ENCODE measurements around the gene ROBO1. TPM values are rescaled to one million over a fixed set of nuclear protein-coding genes. Genes with fewer than 3 reads are reported as not detected.

ROBO1 gene
- total RNA-seq, 1 donor from 2014 or later: 250 TPM

DNA sequence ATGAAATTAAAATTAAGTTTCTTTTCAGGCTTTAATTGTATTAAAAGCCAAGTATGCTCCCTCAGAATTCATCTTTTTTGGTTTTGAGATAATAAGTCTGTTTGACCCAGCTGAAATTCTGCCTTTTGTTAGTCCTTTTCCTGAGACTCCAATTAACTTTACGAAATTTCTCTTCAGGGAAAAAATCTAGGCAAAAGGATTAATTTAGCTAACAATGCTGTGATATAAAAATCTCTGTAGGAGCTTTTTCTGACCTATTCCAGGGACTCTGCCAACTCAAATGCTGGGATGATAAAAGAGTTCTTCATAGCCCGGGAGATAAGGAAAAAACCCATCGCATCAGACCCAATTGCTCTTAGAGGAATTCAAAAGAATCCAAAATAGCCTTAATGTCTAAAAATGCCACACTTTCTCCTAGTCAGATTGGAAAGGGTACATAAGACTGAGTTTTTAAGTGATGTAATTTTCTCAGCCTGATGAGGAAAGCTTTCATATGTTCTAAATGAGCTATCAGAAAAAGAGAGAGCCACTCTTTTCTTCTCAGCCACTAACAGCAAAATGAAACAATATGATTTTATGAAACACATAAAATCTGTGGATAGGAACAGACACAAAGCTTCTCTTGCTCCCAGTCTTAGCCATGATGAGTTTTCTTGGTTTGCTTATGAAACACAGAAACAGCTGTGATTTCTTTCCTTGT lies 405.1 kb downstream of the ROBO1 start:
- Mint-ChIP-seq H3K36me3 (ENCODE audit: low read depth, unreplicated experiment) (no peaks in the 10 kb centered on the region), H3K4me1 (ENCODE audit: unreplicated experiment) (no peaks in the 10 kb centered on the region), H3K27me3 (ENCODE audit: unreplicated experiment) (peaks cover 1% of the 10 kb centered on the region)

DNA sequence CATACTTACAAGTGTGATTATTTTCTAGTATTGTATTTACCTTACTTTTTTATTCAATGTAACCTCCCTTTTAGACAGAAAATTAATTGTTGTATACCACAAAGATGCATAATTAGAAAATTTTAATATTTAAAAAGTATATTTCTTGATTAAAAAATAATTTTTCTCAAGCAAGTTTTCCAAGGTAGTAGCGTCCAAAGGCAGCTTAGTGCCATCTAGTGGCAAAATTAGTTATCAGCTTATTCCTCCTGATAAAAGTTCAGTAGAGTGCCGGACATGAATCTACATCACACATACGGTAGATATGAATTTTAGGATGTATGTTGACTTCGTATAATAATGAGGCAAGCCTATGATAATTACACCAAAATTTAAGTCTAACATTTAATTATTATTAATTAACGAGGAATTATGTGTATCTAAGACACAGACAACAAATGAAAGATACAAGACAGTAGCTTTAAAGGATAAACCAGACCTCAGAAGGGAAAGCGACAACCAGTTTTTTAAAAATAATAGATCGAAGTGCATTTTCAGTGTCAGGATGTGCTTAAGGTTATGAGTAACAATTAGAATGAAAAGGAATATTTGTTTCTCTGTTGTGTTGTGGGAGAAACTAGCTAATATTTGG lies 405.9 kb downstream of the ROBO1 start:
- TF ChIP-seq, protein P1, sequence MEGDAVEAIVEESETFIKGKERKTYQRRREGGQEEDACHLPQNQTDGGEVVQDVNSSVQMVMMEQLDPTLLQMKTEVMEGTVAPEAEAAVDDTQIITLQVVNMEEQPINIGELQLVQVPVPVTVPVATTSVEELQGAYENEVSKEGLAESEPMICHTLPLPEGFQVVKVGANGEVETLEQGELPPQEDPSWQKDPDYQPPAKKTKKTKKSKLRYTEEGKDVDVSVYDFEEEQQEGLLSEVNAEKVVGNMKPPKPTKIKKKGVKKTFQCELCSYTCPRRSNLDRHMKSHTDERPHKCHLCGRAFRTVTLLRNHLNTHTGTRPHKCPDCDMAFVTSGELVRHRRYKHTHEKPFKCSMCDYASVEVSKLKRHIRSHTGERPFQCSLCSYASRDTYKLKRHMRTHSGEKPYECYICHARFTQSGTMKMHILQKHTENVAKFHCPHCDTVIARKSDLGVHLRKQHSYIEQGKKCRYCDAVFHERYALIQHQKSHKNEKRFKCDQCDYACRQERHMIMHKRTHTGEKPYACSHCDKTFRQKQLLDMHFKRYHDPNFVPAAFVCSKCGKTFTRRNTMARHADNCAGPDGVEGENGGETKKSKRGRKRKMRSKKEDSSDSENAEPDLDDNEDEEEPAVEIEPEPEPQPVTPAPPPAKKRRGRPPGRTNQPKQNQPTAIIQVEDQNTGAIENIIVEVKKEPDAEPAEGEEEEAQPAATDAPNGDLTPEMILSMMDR (IDR thresholded peaks at IDR 0.05; ENCODE audit: unreplicated experiment): peak; percentile 80
- DNase-seq (ENCODE audit: low spot score): no peak
- Mint-ChIP-seq H3K36me3 (ENCODE audit: low read depth, unreplicated experiment) (no peaks in the 10 kb centered on the region), H3K4me1 (ENCODE audit: unreplicated experiment) (no peaks in the 10 kb centered on the region), H3K4me3 (ENCODE audit: unreplicated experiment) (no peak overlapping the region), H3K9me3 (ENCODE audit: unreplicated experiment) (no peaks in the 10 kb centered on the region), H3K27me3 (ENCODE audit: unreplicated experiment) (peaks cover 1% of the 10 kb centered on the region), H3K27ac (ENCODE audit: unreplicated experiment) (no peak overlapping the region)

More for the DNA sequence above, 405.1 kb downstream of the ROBO1 start:
- H3K27ac Mint-ChIP-seq (ENCODE audit: unreplicated experiment): no peak overlapping the region
- no peak for DNase-seq (ENCODE audit: low spot score)
- no peak overlapping the region for H3K4me3 Mint-ChIP-seq (ENCODE audit: unreplicated experiment)
- no peaks in the 10 kb centered on the region for H3K9me3 Mint-ChIP-seq (ENCODE audit: unreplicated experiment)
- TF ChIP-seq, protein P1 (IDR thresholded peaks at IDR 0.05; ENCODE audit: unreplicated experiment): no peak

DNA sequence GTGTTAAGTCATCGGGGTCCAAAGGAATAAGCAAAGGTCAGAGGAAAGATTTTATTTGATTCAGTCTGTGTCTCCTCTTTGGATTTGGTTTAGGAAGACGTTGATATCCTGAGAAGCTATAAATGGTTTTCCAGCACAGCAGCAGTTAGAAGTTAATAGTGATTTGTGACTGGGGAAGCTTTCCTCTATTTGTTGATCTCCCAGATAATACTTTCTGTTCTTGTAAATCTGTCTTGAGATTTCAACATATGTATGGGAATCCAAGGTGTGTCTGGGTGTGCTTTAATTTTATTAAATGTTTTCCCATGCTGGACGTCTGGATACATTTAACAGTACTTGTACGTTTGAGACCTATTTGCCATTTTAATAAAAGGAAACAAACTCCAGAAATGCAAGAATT lies 409.5 kb downstream of the ROBO1 start:
- H3K27ac Mint-ChIP-seq (ENCODE audit: unreplicated experiment): no peak overlapping the region
- H3K27me3 Mint-ChIP-seq (ENCODE audit: unreplicated experiment): peaks cover 1% of the 10 kb centered on the region
- TF ChIP-seq, protein P1 (IDR thresholded peaks at IDR 0.05; ENCODE audit: unreplicated experiment): no peak
- no peak for DNase-seq (ENCODE audit: low spot score)
- no peaks in the 10 kb centered on the region for H3K9me3 Mint-ChIP-seq (ENCODE audit: unreplicated experiment)
- H3K4me1 Mint-ChIP-seq (ENCODE audit: unreplicated experiment): no peaks in the 10 kb centered on the region
- H3K4me3 Mint-ChIP-seq (ENCODE audit: unreplicated experiment): no peak overlapping the region
- no peaks in the 10 kb centered on the region for H3K36me3 Mint-ChIP-seq (ENCODE audit: low read depth, unreplicated experiment)

DNA sequence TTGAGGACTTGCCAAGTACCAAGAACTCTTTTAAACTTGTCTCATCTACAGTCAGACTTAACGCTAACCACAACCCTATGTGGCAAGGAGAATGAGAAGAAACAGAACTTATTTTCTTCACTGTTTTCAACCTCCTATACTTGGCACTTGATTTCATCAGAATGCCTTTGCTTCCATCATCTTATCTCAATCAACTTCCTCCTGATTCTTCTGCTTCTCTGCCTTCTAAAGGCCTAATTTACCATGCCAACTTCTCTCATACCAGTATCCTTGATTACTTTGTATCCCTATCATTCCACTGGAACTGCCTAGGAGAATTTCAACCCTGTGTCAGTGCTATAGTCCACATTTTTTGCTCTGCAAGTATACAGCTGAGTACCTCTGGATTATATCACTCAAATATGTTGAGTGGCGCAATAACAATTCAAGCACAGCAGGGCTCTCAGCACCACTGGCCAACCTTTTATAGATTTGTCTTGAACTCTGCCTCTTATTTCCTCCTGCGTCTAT lies 413.6 kb downstream of the ROBO1 start:
- H3K4me1 Mint-ChIP-seq (ENCODE audit: unreplicated experiment): no peaks in the 10 kb centered on the region
- no peak for DNase-seq (ENCODE audit: low spot score)
- H3K4me3 Mint-ChIP-seq (ENCODE audit: unreplicated experiment): no peak overlapping the region
- H3K9me3 Mint-ChIP-seq (ENCODE audit: unreplicated experiment): no peaks in the 10 kb centered on the region
- H3K36me3 Mint-ChIP-seq (ENCODE audit: low read depth, unreplicated experiment): no peaks in the 10 kb centered on the region
- TF ChIP-seq, protein P1 (IDR thresholded peaks at IDR 0.05; ENCODE audit: unreplicated experiment): no peak
- no peak overlapping the region for H3K27ac Mint-ChIP-seq (ENCODE audit: unreplicated experiment)
- H3K27me3 Mint-ChIP-seq (ENCODE audit: unreplicated experiment): no peaks in the 10 kb centered on the region

DNA sequence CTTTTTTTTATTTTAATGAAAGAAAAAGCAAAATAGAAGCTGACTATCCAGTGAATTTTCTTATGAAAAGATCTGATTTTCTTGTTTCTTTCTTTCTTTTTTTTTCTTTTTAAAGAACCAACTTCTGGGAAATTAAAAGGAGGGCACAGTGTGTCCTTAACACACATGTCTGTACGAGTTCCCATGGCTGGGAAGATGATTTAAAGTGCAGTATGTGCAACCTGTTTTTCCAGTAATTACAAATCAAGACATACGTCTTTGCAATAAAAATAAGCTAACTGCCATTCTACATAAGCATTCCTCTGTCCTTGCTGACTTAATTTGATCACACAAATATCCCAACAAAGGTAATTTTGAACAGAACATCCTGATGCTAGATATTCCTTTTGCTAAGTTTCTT lies 416.1 kb downstream of the ROBO1 start:
- Mint-ChIP-seq H3K36me3 (ENCODE audit: low read depth, unreplicated experiment) (no peaks in the 10 kb centered on the region), H3K27ac (ENCODE audit: unreplicated experiment) (no peak overlapping the region), H3K9me3 (ENCODE audit: unreplicated experiment) (no peaks in the 10 kb centered on the region), H3K27me3 (ENCODE audit: unreplicated experiment) (no peaks in the 10 kb centered on the region), H3K4me3 (ENCODE audit: unreplicated experiment) (no peak overlapping the region), H3K4me1 (ENCODE audit: unreplicated experiment) (no peaks in the 10 kb centered on the region)
- TF ChIP-seq, protein P1 (IDR thresholded peaks at IDR 0.05; ENCODE audit: unreplicated experiment): no peak
- DNase-seq (ENCODE audit: low spot score): no peak

Measured in endothelial cell (in vitro differentiated cells).